ENCODE results near the gene NKIRAS1. TPM values are rescaled to one million over a fixed set of nuclear protein-coding genes. Genes with fewer than 3 reads are reported as not detected.

NKIRAS1 gene
- total and polyA plus RNA-seq, 2 donors (not counting 1 experiment from before 2014, with no cell fraction given), result 1.6 to 4.7 TPM

DNA sequence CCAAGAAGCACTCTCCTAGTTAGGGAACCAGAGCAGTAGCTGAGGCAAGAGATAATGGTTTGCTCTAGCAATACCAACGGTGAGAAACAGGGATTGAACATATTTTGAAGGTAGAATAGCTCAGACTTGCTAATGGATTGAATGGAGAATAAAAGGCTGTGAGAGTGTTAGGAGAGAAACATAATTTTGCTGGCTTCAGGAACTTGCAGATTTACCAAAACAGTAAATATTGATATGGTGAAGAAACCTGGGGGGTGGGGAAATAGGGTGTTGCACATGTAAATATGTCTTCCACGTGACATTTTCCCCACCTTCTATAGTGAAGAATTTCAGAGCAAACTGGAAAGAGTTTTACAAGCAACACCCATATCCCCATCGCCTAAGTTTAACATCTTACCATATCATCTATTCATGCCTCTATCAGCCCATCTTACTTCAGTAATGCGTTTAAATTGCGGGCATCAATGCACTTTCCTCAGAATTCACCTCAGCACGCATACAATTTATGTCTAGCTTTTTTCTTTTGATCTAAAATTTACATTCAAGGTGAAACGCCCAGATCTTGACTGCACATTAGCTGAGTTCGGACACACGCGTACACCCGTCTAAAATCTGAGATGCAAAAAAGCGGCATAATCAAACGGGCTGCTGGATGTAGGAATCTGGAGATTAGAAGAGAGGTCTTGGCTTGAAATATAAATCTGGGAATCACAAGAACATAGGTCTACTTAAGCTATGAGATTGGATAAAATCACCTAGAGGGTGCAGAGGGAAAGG lies 27.4 kb upstream of the NKIRAS1 start:
- POLR2A ChIA-PET, result interaction anchor here (0.6 to 3.3 kb wide), 4 partner anchors 9 to 1846 kb away, joined by 4 to 35 read pairs (median 4); partner anchors contain the start of genes NKIRAS1 and RPL15
- H3K9me3 ChIP-seq (ENCODE audit: control extremely low read depth in 1 of 3, control insufficient read depth in 2 of 3, insufficient read depth in 1 of 3, low read length in 2 of 3), result no peaks in the 10 kb centered on the region
- H3K4me3 ChIP-seq (ENCODE audit: control extremely low read depth in 1 of 5, extremely low read depth in 1 of 5, insufficient read depth in 1 of 5, low read depth in 2 of 5, low read length in 4 of 5), result peak overlapping the region; percentile 12 to 88 (median 72)
- Mint-ChIP-seq H3K4me1 (peaks cover 31% of the 10 kb centered on the region), H3K9me3 (ENCODE audit: insufficient read depth) (no peaks in the 10 kb centered on the region), H3K27me3 (no peaks in the 10 kb centered on the region), H3K4me3 (peak overlapping the region; percentile 87), H3K27ac (peak overlapping the region; percentile 82)
- peak overlapping the region; percentile 97 for H3K4me2 ChIP-seq (replicated peaks; ENCODE audit: low read depth, low read length, poor library complexity, severe bottlenecking)
- H3K79me2 ChIP-seq (ENCODE audit: control insufficient read depth, insufficient read depth, low read length), result peaks cover 28% of the 10 kb centered on the region
- no peak for ATAC-seq (ENCODE audit: low read depth)
- no peaks in the 10 kb centered on the region for H3K36me3 ChIP-seq (replicated peaks in 1 of 2; ENCODE audit: control extremely low read depth in 1 of 2, control insufficient read depth in 1 of 2, extremely low read depth in 1 of 2, insufficient read depth in 2 of 2, low read length in 1 of 2)
- peak; percentile 34 for DNase-seq
- WGBS (ENCODE audit: insufficient coverage), result 14% methylated on average over 10 of the region's 13 CpGs
- intact Hi-C loops (cut with micrococcal nuclease), result no loop called here
- H4K20me1 ChIP-seq (ENCODE audit: control insufficient read depth, insufficient read depth, low read length, poor library complexity, severe bottlenecking), result peaks cover 26% of the 10 kb centered on the region
- no peaks in the 10 kb centered on the region for H3K27me3 ChIP-seq (replicated peaks in 1 of 4; ENCODE audit: control extremely low read depth in 1 of 4, control insufficient read depth in 3 of 4, insufficient read depth in 4 of 4, low read length in 3 of 4)
- CTCF ChIA-PET, result interaction anchor here (0.7 to 1.1 kb wide), 3 partner anchors 26 to 34 kb away, joined by 3 read pairs; partner anchors contain the start of genes NKIRAS1 and RPL15
- no peak overlapping the region for H3K27ac ChIP-seq (ENCODE audit: low read length in 2 of 2)
- peak overlapping the region; percentile 96 for H2AFZ ChIP-seq (ENCODE audit: insufficient read depth, low read depth, low read length, poor library complexity, severe bottlenecking)
- TF ChIP-seq, protein P1, sequence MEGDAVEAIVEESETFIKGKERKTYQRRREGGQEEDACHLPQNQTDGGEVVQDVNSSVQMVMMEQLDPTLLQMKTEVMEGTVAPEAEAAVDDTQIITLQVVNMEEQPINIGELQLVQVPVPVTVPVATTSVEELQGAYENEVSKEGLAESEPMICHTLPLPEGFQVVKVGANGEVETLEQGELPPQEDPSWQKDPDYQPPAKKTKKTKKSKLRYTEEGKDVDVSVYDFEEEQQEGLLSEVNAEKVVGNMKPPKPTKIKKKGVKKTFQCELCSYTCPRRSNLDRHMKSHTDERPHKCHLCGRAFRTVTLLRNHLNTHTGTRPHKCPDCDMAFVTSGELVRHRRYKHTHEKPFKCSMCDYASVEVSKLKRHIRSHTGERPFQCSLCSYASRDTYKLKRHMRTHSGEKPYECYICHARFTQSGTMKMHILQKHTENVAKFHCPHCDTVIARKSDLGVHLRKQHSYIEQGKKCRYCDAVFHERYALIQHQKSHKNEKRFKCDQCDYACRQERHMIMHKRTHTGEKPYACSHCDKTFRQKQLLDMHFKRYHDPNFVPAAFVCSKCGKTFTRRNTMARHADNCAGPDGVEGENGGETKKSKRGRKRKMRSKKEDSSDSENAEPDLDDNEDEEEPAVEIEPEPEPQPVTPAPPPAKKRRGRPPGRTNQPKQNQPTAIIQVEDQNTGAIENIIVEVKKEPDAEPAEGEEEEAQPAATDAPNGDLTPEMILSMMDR (IDR thresholded peaks at IDR 0.05), result no peak
- TF ChIP-seq EZH2 (IDR thresholded peaks at IDR 0.05; ENCODE audit: borderline replicate concordance, insufficient read depth, low read depth, low read length, poor library complexity, severe bottlenecking), result no peak
- H3K9ac ChIP-seq (ENCODE audit: low read length), result peak overlapping the region; percentile 73
- H3K4me1 ChIP-seq (ENCODE audit: control insufficient read depth in 2 of 2, insufficient read depth in 2 of 2, low read length in 2 of 2), result peaks cover 14 to 17% of the 10 kb centered on the region in 2 donors

- ChIA-PET POLR2A (no interaction called here), CTCF (interaction anchor here (0.6 kb wide), 1 partner anchor 27 kb away, joined by 3 read pairs; no protein-coding TSS in a partner anchor)
- Mint-ChIP-seq H3K4me1 (peaks cover 21% of the 10 kb centered on the region), H3K4me3 (no peak overlapping the region), H3K27me3 (no peaks in the 10 kb centered on the region), H3K27ac (no peak overlapping the region), H3K9me3 (ENCODE audit: insufficient read depth) (no peaks in the 10 kb centered on the region)
- DNase-seq (no peak), ATAC-seq (ENCODE audit: low read depth) (no peak)
- H3K79me2 ChIP-seq (ENCODE audit: control insufficient read depth, insufficient read depth, low read length), result peaks cover 11% of the 10 kb centered on the region
- TF ChIP-seq, protein P1 (IDR thresholded peaks at IDR 0.05), result no peak
- TF ChIP-seq EZH2 (IDR thresholded peaks at IDR 0.05; ENCODE audit: borderline replicate concordance, insufficient read depth, low read depth, low read length, poor library complexity, severe bottlenecking), result no peak
- H3K9me3 ChIP-seq (ENCODE audit: control extremely low read depth in 1 of 3, control insufficient read depth in 2 of 3, insufficient read depth in 1 of 3, low read length in 2 of 3), result peaks cover 0 to 5% (median 4%) of the 10 kb centered on the region in 3 donors
- intact Hi-C loops (cut with micrococcal nuclease), result no loop called here
- H3K27ac ChIP-seq (ENCODE audit: low read length in 2 of 2), result no peak overlapping the region
- H3K27me3 ChIP-seq (replicated peaks in 1 of 4; ENCODE audit: control extremely low read depth in 1 of 4, control insufficient read depth in 3 of 4, insufficient read depth in 4 of 4, low read length in 3 of 4), result no peaks in the 10 kb centered on the region
- no peak overlapping the region for H2AFZ ChIP-seq (ENCODE audit: insufficient read depth, low read depth, low read length, poor library complexity, severe bottlenecking)
- peaks cover 11% of the 10 kb centered on the region for H4K20me1 ChIP-seq (ENCODE audit: control insufficient read depth, insufficient read depth, low read length, poor library complexity, severe bottlenecking)
- no peak overlapping the region for H3K4me3 ChIP-seq (ENCODE audit: control extremely low read depth in 1 of 5, extremely low read depth in 1 of 5, insufficient read depth in 1 of 5, low read depth in 2 of 5, low read length in 4 of 5)
- no peaks in the 10 kb centered on the region for H3K36me3 ChIP-seq (replicated peaks in 1 of 2; ENCODE audit: control extremely low read depth in 1 of 2, control insufficient read depth in 1 of 2, extremely low read depth in 1 of 2, insufficient read depth in 2 of 2, low read length in 1 of 2)
- H3K4me1 ChIP-seq (ENCODE audit: control insufficient read depth in 2 of 2, insufficient read depth in 2 of 2, low read length in 2 of 2), result peaks cover 14 to 17% of the 10 kb centered on the region in 2 donors
- H3K4me2 ChIP-seq (replicated peaks; ENCODE audit: low read depth, low read length, poor library complexity, severe bottlenecking), result no peak overlapping the region
- no peak overlapping the region for H3K9ac ChIP-seq (ENCODE audit: low read length)
- 98% methylated on average over 7 of the region's 11 CpGs for WGBS (ENCODE audit: insufficient coverage)
Observed at GRCh38 chr3:23942546-23942945, 25.8 kb upstream of the NKIRAS1 start.

Data from B cell (primary cell).